Erythroblast (primary cell): Measurements from ENCODE around the gene DENND5B.

ENCODE experiments used
- GATA1 ChIP-seq: IDR thresholded peaks from 2 replicates; pipeline ENCODE4 v1.6.1; 2011; ENCODE audit warnings: low read depth, mild to moderate bottlenecking, control low read depth, low read length, moderate library complexity
- POLR2A ChIP-seq: IDR thresholded peaks from 2 replicates; pipeline ENCODE4 v1.6.1; 2011; ENCODE audit warnings: mild to moderate bottlenecking, low read length

DNA sequence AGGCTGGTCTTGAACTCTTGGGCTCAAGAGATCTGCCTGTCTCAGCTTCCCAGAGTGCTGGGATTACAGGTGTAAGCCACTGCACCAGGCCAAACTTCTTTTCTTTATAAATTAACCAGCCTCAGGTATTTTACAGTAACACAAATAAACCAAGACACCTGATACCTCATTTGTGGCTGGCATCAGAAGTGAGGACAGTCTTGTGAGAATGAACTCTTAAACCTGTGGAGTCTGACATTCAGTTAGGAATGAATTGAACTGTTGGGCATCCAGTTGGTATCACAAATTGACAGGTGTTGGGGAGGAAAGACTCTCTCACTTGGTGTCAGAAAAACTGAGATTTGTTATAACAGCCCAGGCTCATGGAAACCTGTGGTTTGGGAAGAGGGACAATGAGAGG lies 120.5 kb downstream of the DENND5B start:
- TF ChIP-seq POLR2A = no peak
- no peak for TF ChIP-seq GATA1
